ENCODE measurements around the gene POLL. TPM values are rescaled to one million over a fixed set of nuclear protein-coding genes. Genes with fewer than 3 reads are reported as not detected.
"Not testable (repeated sequence)": the region's sequence is repeated elsewhere in the genome, so short reads cannot be mapped to it uniquely, and the experiment has no call there.

Gene POLL
- total and polyA plus RNA-seq, 3 donors from 2014 or later: 50.3 to 93.1 (median 53.5) TPM

GRCh38 chr10:101602761-101603398 lies 14.8 kb upstream of the POLL start:
- Histone ChIP-seq H3K27me3 (no peaks in the 10 kb centered on the region), H3K36me3 (ENCODE audit: low read depth, missing control alignments) (no peaks in the 10 kb centered on the region), H3K4me1 (peaks cover 3% of the 10 kb centered on the region), H3K4me3 (no peak overlapping the region), H3K9me3 (no peaks in the 10 kb centered on the region), H3K27ac (no peak overlapping the region)
- no peak for TF ChIP-seq POLR2A (IDR thresholded peaks at IDR 0.05)
- TF ChIP-seq, protein P1, sequence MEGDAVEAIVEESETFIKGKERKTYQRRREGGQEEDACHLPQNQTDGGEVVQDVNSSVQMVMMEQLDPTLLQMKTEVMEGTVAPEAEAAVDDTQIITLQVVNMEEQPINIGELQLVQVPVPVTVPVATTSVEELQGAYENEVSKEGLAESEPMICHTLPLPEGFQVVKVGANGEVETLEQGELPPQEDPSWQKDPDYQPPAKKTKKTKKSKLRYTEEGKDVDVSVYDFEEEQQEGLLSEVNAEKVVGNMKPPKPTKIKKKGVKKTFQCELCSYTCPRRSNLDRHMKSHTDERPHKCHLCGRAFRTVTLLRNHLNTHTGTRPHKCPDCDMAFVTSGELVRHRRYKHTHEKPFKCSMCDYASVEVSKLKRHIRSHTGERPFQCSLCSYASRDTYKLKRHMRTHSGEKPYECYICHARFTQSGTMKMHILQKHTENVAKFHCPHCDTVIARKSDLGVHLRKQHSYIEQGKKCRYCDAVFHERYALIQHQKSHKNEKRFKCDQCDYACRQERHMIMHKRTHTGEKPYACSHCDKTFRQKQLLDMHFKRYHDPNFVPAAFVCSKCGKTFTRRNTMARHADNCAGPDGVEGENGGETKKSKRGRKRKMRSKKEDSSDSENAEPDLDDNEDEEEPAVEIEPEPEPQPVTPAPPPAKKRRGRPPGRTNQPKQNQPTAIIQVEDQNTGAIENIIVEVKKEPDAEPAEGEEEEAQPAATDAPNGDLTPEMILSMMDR (IDR thresholded peaks at IDR 0.05): peak; percentile 76 to 83 (median 77)
- WGBS, 2 donors: 49 to 56% methylated on average over 6 of the region's 6 CpGs
- intact Hi-C loops (cut with DNase I; ENCODE audit: low total_unique reads): no loop called here
- peak; percentile 84 for DNase-seq

- no peak for DNase-seq
- Histone ChIP-seq H3K4me3 (no peak overlapping the region), H3K36me3 (ENCODE audit: low read depth, missing control alignments) (no peaks in the 10 kb centered on the region), H3K9me3 (no peaks in the 10 kb centered on the region), H3K27me3 (no peaks in the 10 kb centered on the region), H3K4me1 (peaks cover 3% of the 10 kb centered on the region), H3K27ac (no peak overlapping the region)
- intact Hi-C loops (cut with DNase I; ENCODE audit: low total_unique reads): no loop called here
- 63 to 71% methylated on average over 1 of the region's 1 CpG for WGBS, 2 donors
- TF ChIP-seq, protein P1 (IDR thresholded peaks at IDR 0.05): no peak
- TF ChIP-seq POLR2A (IDR thresholded peaks at IDR 0.05): no peak
These were observed 13.5 kb upstream of the POLL start for GRCh38 chr10:101601541-101601940.

DNA sequence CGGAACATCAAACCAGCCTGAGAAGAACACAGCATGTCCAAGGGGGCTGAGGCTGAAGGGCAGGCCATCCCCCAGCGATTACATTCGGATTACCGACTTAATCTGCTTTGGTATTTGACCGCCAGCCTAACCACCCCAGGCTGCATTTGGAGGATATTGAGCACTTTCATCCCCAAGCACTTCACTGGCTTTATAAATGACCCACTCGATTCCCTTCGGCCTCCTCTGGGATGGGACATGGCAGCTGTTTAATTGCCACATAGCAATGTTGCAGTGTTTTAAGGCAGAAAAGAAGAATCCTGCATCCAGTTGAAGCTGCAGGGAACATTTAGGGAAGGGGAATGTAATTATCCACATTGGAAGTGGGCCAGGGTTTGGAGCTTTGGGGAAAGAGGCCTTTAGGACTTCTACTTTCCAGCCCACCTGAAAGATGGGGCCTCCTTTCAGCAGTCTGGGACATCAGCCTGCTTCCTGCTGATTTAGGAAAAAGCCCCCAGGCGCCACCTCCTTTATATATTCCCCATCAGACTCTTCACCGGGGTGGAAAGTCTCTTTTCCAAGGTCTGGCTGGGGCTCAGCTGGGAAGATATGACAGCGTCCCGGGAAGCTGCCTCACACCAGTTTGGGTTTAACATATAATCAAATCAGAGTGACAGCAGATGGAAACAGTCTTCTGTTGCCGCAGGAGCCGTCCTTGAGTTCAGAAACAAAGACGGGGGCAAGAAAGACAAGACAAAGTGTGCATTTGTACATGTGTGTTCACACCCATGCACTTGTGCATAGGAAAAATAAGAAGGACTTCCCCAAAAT lies 9.2 kb upstream of the POLL start:
- intact Hi-C loops (cut with DNase I; ENCODE audit: low total_unique reads): no loop called here
- Histone ChIP-seq H3K36me3 (ENCODE audit: low read depth, missing control alignments) (no peaks in the 10 kb centered on the region), H3K4me1 (peaks cover 3% of the 10 kb centered on the region), H3K9me3 (no peaks in the 10 kb centered on the region), H3K4me3 (no peak overlapping the region), H3K27me3 (no peaks in the 10 kb centered on the region), H3K27ac (no peak overlapping the region)
- DNase-seq: no peak
- TF ChIP-seq, protein P1 (IDR thresholded peaks at IDR 0.05): no peak
- no peak for TF ChIP-seq POLR2A (IDR thresholded peaks at IDR 0.05)
- WGBS, 2 donors: 78 to 80% methylated on average over 14 of the region's 14 CpGs

GRCh38 chr10:101595591-101596433 lies 7.8 kb upstream of the POLL start:
- DNase-seq: no peak
- no peak overlapping the region for H3K4me3 ChIP-seq
- H3K36me3 ChIP-seq (ENCODE audit: low read depth, missing control alignments): no peaks in the 10 kb centered on the region
- H3K27me3 ChIP-seq: no peaks in the 10 kb centered on the region
- no peaks in the 10 kb centered on the region for H3K4me1 ChIP-seq
- intact Hi-C loops (cut with DNase I; ENCODE audit: low total_unique reads): no loop called here
- 86 to 90% methylated on average over 13 of the region's 13 CpGs for WGBS, 2 donors
- H3K27ac ChIP-seq: no peak overlapping the region
- H3K9me3 ChIP-seq: no peaks in the 10 kb centered on the region
- TF ChIP-seq POLR2A (IDR thresholded peaks at IDR 0.05): no peak
- TF ChIP-seq, protein P1 (IDR thresholded peaks at IDR 0.05): no peak

GRCh38 chr10:101593331-101593730 lies 5.3 kb upstream of the POLL start:
- H3K27ac ChIP-seq; intact Hi-C loops (cut with DNase I; ENCODE audit: low total_unique reads); H3K27me3 ChIP-seq; DNase-seq; H3K4me1 ChIP-seq; H3K4me3 ChIP-seq; H3K36me3 ChIP-seq (ENCODE audit: low read depth, missing control alignments); H3K9me3 ChIP-seq: not testable (repeated sequence)
- 54 to 93% methylated on average over 2 of the region's 2 CpGs for WGBS, 2 donors

Data from testis (tissue), 3 donors.